Adipocyte (in vitro differentiated cells): ENCODE results near the gene NT5DC3.

ENCODE experiments used
- DNase-seq: peaks from one replicate; pipeline ENCODE4 v3.0.0-alpha.2; 2015; ENCODE audit warnings: low read depth
- H3K27me3 ChIP-seq: replicated peaks from 2 replicates; pipeline ENCODE4 v1.7.0; 2013; ENCODE audit warnings: mild to moderate bottlenecking, low read length, moderate library complexity; ENCODE audit not compliant: control insufficient read depth, insufficient read depth
- H3K36me3 ChIP-seq: 2 replicates; pipeline ENCODE4 v1.7.0; 2013; ENCODE audit warnings: low read length, mild to moderate bottlenecking, moderate library complexity; ENCODE audit not compliant: control insufficient read depth, insufficient read depth, severe bottlenecking
- H3K4me1 ChIP-seq: 2 replicates; pipeline ENCODE4 v1.7.0; 2013; ENCODE audit warnings: mild to moderate bottlenecking, low read length, moderate library complexity; ENCODE audit not compliant: control insufficient read depth, insufficient read depth
- H3K4me3 ChIP-seq: 2 replicates; pipeline ENCODE4 v1.7.0; 2013; ENCODE audit warnings: mild to moderate bottlenecking, low read length, moderate library complexity
- H3K9ac ChIP-seq: 2 replicates; pipeline ENCODE4 v1.7.0; 2013; ENCODE audit warnings: mild to moderate bottlenecking, low read length, moderate library complexity
- H3K9me3 ChIP-seq: 2 replicates; pipeline ENCODE4 v1.7.0; 2013; ENCODE audit warnings: mild to moderate bottlenecking, low read length, moderate library complexity; ENCODE audit not compliant: control insufficient read depth

NT5DC3 gene

GRCh38 chr12:103830025-103830725 lies 10.9 kb downstream of the NT5DC3 start:
- Histone ChIP-seq H3K9ac (no peak overlapping the region), H3K27me3 (no peaks in the 10 kb centered on the region), H3K4me1 (peaks cover 28% of the 10 kb centered on the region), H3K4me3 (no peak overlapping the region), H3K36me3 (no peaks in the 10 kb centered on the region), H3K9me3 (peaks cover 4% of the 10 kb centered on the region)
- no peak for DNase-seq

- peaks cover 34% of the 10 kb centered on the region for H3K4me1 ChIP-seq
- peaks cover 4% of the 10 kb centered on the region for H3K9me3 ChIP-seq
- no peak overlapping the region for H3K4me3 ChIP-seq
- H3K36me3 ChIP-seq, result no peaks in the 10 kb centered on the region
- no peak overlapping the region for H3K9ac ChIP-seq
- H3K27me3 ChIP-seq, result no peaks in the 10 kb centered on the region
- peak; percentile 84 for DNase-seq
Measured at GRCh38 chr12:103829092-103829491, 11.9 kb downstream of the NT5DC3 start.

- Histone ChIP-seq H3K27me3 (no peaks in the 10 kb centered on the region), H3K4me3 (no peak overlapping the region), H3K9ac (no peak overlapping the region), H3K36me3 (no peaks in the 10 kb centered on the region), H3K4me1 (peaks cover 30% of the 10 kb centered on the region), H3K9me3 (peaks cover 4% of the 10 kb centered on the region)
- no peak for DNase-seq
Measured at GRCh38 chr12:103827911-103828391, 13.1 kb downstream of the NT5DC3 start.

- H3K27me3 ChIP-seq, result no peaks in the 10 kb centered on the region
- no peak overlapping the region for H3K9ac ChIP-seq
- H3K36me3 ChIP-seq, result peaks cover 4% of the 10 kb centered on the region
- peaks cover 33% of the 10 kb centered on the region for H3K4me1 ChIP-seq
- DNase-seq, result no peak
- no peaks in the 10 kb centered on the region for H3K9me3 ChIP-seq
- H3K4me3 ChIP-seq, result no peak overlapping the region
Measured at GRCh38 chr12:103824845-103825244, 16.2 kb downstream of the NT5DC3 start.

- no peak for DNase-seq
- H3K4me1 ChIP-seq, result peaks cover 39% of the 10 kb centered on the region
- H3K27me3 ChIP-seq, result no peaks in the 10 kb centered on the region
- peaks cover 4% of the 10 kb centered on the region for H3K36me3 ChIP-seq
- no peaks in the 10 kb centered on the region for H3K9me3 ChIP-seq
- H3K4me3 ChIP-seq, result no peak overlapping the region
- no peak overlapping the region for H3K9ac ChIP-seq
Measured at GRCh38 chr12:103824290-103824689, 16.7 kb downstream of the NT5DC3 start.

- H3K9me3 ChIP-seq, result no peaks in the 10 kb centered on the region
- no peak overlapping the region for H3K9ac ChIP-seq
- H3K4me1 ChIP-seq, result peaks cover 41% of the 10 kb centered on the region
- peaks cover 4% of the 10 kb centered on the region for H3K36me3 ChIP-seq
- H3K4me3 ChIP-seq, result no peak overlapping the region
- DNase-seq, result no peak
- no peaks in the 10 kb centered on the region for H3K27me3 ChIP-seq
Measured at GRCh38 chr12:103823871-103824270, 17.2 kb downstream of the NT5DC3 start.

- H3K27me3 ChIP-seq, result no peaks in the 10 kb centered on the region
- H3K9me3 ChIP-seq, result no peaks in the 10 kb centered on the region
- H3K4me3 ChIP-seq, result peak overlapping the region; percentile 15
- H3K36me3 ChIP-seq, result peaks cover 4% of the 10 kb centered on the region
- H3K9ac ChIP-seq, result no peak overlapping the region
- DNase-seq, result peak; percentile 52
- H3K4me1 ChIP-seq, result peaks cover 32% of the 10 kb centered on the region
Measured at GRCh38 chr12:103821773-103822172, 19.3 kb downstream of the NT5DC3 start.

GRCh38 chr12:103820881-103821489 lies 20.0 kb downstream of the NT5DC3 start:
- no peak for DNase-seq
- Histone ChIP-seq H3K4me1 (peaks cover 32% of the 10 kb centered on the region), H3K9me3 (no peaks in the 10 kb centered on the region), H3K9ac (no peak overlapping the region), H3K4me3 (no peak overlapping the region), H3K36me3 (peaks cover 4% of the 10 kb centered on the region), H3K27me3 (no peaks in the 10 kb centered on the region)

GRCh38 chr12:103820361-103820760 lies 20.7 kb downstream of the NT5DC3 start:
- H3K4me3 ChIP-seq, result no peak overlapping the region
- H3K9me3 ChIP-seq, result no peaks in the 10 kb centered on the region
- H3K4me1 ChIP-seq, result peaks cover 32% of the 10 kb centered on the region
- H3K9ac ChIP-seq, result no peak overlapping the region
- no peaks in the 10 kb centered on the region for H3K27me3 ChIP-seq
- peaks cover 4% of the 10 kb centered on the region for H3K36me3 ChIP-seq
- no peak for DNase-seq

- peaks cover 29% of the 10 kb centered on the region for H3K4me1 ChIP-seq
- no peak overlapping the region for H3K9ac ChIP-seq
- H3K27me3 ChIP-seq, result no peaks in the 10 kb centered on the region
- no peaks in the 10 kb centered on the region for H3K9me3 ChIP-seq
- no peak for DNase-seq
- peaks cover 4% of the 10 kb centered on the region for H3K36me3 ChIP-seq
- no peak overlapping the region for H3K4me3 ChIP-seq
Measured at GRCh38 chr12:103819892-103820291, 21.1 kb downstream of the NT5DC3 start.

GRCh38 chr12:103819312-103819711 lies 21.7 kb downstream of the NT5DC3 start:
- peaks cover 4% of the 10 kb centered on the region for H3K36me3 ChIP-seq
- H3K27me3 ChIP-seq, result no peaks in the 10 kb centered on the region
- H3K9me3 ChIP-seq, result no peaks in the 10 kb centered on the region
- no peak for DNase-seq
- peaks cover 31% of the 10 kb centered on the region for H3K4me1 ChIP-seq
- H3K4me3 ChIP-seq, result no peak overlapping the region
- no peak overlapping the region for H3K9ac ChIP-seq
